HL-60 (cell line): Measurements from ENCODE around the gene PRAME.
"Not testable (repeated sequence)": the region's sequence is repeated elsewhere in the genome, so short reads cannot be mapped to it uniquely, and the experiment has no call there.

Experiments used
- DNase-seq, 2 experiments: peaks; one replicate each; pipeline ENCODE4 v3.0.0-alpha.2; 2010 to 2020; ENCODE audit warnings: low read depth in 1 of 2, low spot score in 1 of 2
- H3K27ac ChIP-seq: fragments of 250-450 bp; sonication (Bioruptor Pico); replicated peaks from 2 replicates; pipeline ENCODE4 v1.5.1; 2020; ENCODE audit warnings: mild to moderate bottlenecking, moderate library complexity
- H3K27me3 ChIP-seq: fragments of 250-450 bp; sonication (Bioruptor Pico); 2 replicates; pipeline ENCODE4 v1.5.1; 2021; ENCODE audit warnings: mild to moderate bottlenecking, moderate library complexity; ENCODE audit not compliant: insufficient read depth, poor library complexity, severe bottlenecking
- H3K4me3 ChIP-seq: replicated peaks from 2 replicates; pipeline ENCODE4 v1.5.1; 2011; ENCODE audit warnings: mild to moderate bottlenecking, control low read depth, low read length; ENCODE audit not compliant: insufficient read depth
- CTCF ChIP-seq: IDR thresholded peaks from one replicate; pipeline ENCODE4 v1.5.1; 2011; ENCODE audit warnings: low read length, control low read depth, inconsistent platforms; ENCODE audit not compliant: insufficient read depth
- GABPA ChIP-seq: IDR thresholded peaks from 2 replicates; pipeline ENCODE4 v1.6.1; 2012; ENCODE audit warnings: low read depth
- POLR2AphosphoS5 ChIP-seq: IDR thresholded peaks from 2 replicates; pipeline ENCODE4 v1.6.1; 2012; ENCODE audit warnings: low read depth
- REST ChIP-seq: IDR thresholded peaks from 2 replicates; pipeline ENCODE4 v1.6.1; 2012; ENCODE audit warnings: low read depth; ENCODE audit not compliant: insufficient replicate concordance
- SPI1 ChIP-seq: IDR thresholded peaks from 2 replicates; pipeline ENCODE4 v1.6.1; 2012; ENCODE audit warnings: low read depth, mild to moderate bottlenecking, borderline replicate concordance

The PRAME gene

GRCh38 chr22:22583030-22583429, 24.0 kb upstream of the PRAME start:
- TF ChIP-seq SPI1 (no peak), POLR2AphosphoS5 (no peak), GABPA (no peak), CTCF (no peak), REST (no peak)
- H3K27ac ChIP-seq, result no peak overlapping the region
- no peak overlapping the region for H3K4me3 ChIP-seq
- H3K27me3 ChIP-seq, result peaks cover 7% of the 10 kb centered on the region
- no peak for DNase-seq

- DNase-seq, H3K4me3 ChIP-seq, H3K27me3 ChIP-seq, H3K27ac ChIP-seq: not testable (repeated sequence)
These were observed 22.5 kb upstream of the PRAME start for GRCh38 chr22:22581524-22581923.

- TF ChIP-seq REST (no peak), GABPA (no peak), CTCF (no peak), SPI1 (no peak), POLR2AphosphoS5 (no peak)
- Histone ChIP-seq H3K27me3 (peaks cover 5% of the 10 kb centered on the region), H3K27ac (no peak overlapping the region), H3K4me3 (no peak overlapping the region)
- DNase-seq, result no peak
These were observed 21.0 kb upstream of the PRAME start for GRCh38 chr22:22579869-22580604.

GRCh38 chr22:22578702-22579424, 19.8 kb upstream of the PRAME start:
- TF ChIP-seq GABPA, result no peak
- TF ChIP-seq REST, result no peak
- TF ChIP-seq CTCF, result no peak
- no peak for TF ChIP-seq POLR2AphosphoS5
- TF ChIP-seq SPI1, result no peak
- no peak overlapping the region for H3K27ac ChIP-seq
- H3K27me3 ChIP-seq, result peaks cover 3% of the 10 kb centered on the region
- no peak for DNase-seq
- no peak overlapping the region for H3K4me3 ChIP-seq
